IPS-20b (cell line): ENCODE results near the gene AK9.
"Not testable (repeated sequence)": the region's sequence is repeated elsewhere in the genome, so short reads cannot be mapped to it uniquely, and the experiment has no call there.

Experiments
- H3K27ac ChIP-seq: one replicate; pipeline ENCODE4 v1.5.1; 2013; ENCODE audit warnings: low read length
- H3K27me3 ChIP-seq: 2 replicates; pipeline ENCODE4 v1.6.1; 2013; ENCODE audit warnings: mild to moderate bottlenecking, low read length, inconsistent platforms; ENCODE audit not compliant: insufficient read depth
- H3K36me3 ChIP-seq: 2 replicates; pipeline ENCODE4 v1.6.1; 2013; ENCODE audit warnings: low read depth, mild to moderate bottlenecking, inconsistent platforms, low read length, moderate library complexity; ENCODE audit not compliant: insufficient read depth
- H3K4me1 ChIP-seq: 2 replicates; pipeline ENCODE4 v1.6.1; 2013; ENCODE audit warnings: mild to moderate bottlenecking, control low read depth, inconsistent platforms, low read length, moderate library complexity; ENCODE audit not compliant: insufficient read depth
- H3K4me3 ChIP-seq: 2 replicates; pipeline ENCODE4 v1.5.1; 2013; ENCODE audit warnings: mild to moderate bottlenecking, low read length, inconsistent platforms
- H3K9ac ChIP-seq: 2 replicates; pipeline ENCODE4 v1.6.1; 2013; ENCODE audit warnings: low read depth, mild to moderate bottlenecking, inconsistent platforms, low read length, moderate library complexity
- H3K9me3 ChIP-seq: 2 replicates; pipeline ENCODE4 v1.6.1; 2013; ENCODE audit warnings: mild to moderate bottlenecking, low read depth, low read length, inconsistent platforms; ENCODE audit not compliant: insufficient read depth

AK9 gene

GRCh38 chr6:109717971-109718370 is 27.0 kb upstream of the AK9 start:
- Histone ChIP-seq H3K27ac (no peak overlapping the region), H3K4me3 (no peak overlapping the region), H3K9ac (no peak overlapping the region), H3K9me3 (no peaks in the 10 kb centered on the region), H3K36me3 (no peaks in the 10 kb centered on the region; the same call in 1 of the 2 replicates), H3K4me1 (peaks cover 5% of the 10 kb centered on the region; the same call in 1 of the 2 replicates), H3K27me3 (no peaks in the 10 kb centered on the region)

- Histone ChIP-seq H3K9me3 (no peaks in the 10 kb centered on the region), H3K27me3 (no peaks in the 10 kb centered on the region), H3K4me3 (no peak overlapping the region), H3K9ac (no peak overlapping the region), H3K27ac (no peak overlapping the region), H3K4me1 (peaks cover 5% of the 10 kb centered on the region; the same call in 1 of the 2 replicates), H3K36me3 (no peaks in the 10 kb centered on the region; the same call in 1 of the 2 replicates)
These were observed 24.6 kb upstream of the AK9 start for GRCh38 chr6:109715616-109716015.

DNA sequence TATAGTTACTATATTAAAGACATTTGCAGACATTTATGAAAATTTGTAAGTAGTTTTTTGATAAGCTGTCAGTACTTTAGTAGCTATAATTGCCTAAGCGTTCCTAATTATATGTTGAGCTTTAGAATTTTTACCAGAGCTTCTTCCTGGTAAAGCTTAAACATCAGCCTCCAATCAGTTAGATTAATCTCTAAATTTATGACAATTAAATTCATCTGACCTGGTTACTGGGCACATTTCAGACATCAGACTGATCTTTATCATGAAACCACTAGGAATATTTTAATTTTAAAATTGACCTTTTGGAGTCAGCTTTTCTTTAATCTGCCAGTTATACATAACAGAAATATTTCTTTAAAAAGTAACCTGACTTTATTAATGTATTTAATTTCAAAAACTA is 23.6 kb upstream of the AK9 start:
- Histone ChIP-seq H3K4me1 (peaks cover under 1% of the 10 kb centered on the region; the same call in 1 of the 2 replicates), H3K4me3 (no peak overlapping the region), H3K9ac (no peak overlapping the region), H3K27me3 (no peaks in the 10 kb centered on the region), H3K36me3 (no peaks in the 10 kb centered on the region; the same call in 1 of the 2 replicates), H3K9me3 (no peaks in the 10 kb centered on the region), H3K27ac (no peak overlapping the region)

GRCh38 chr6:109714166-109714565 is 23.2 kb upstream of the AK9 start:
- H3K36me3 ChIP-seq: no peaks in the 10 kb centered on the region; the same call in 1 of the 2 replicates
- H3K4me3 ChIP-seq: no peak overlapping the region
- H3K9me3 ChIP-seq: no peaks in the 10 kb centered on the region
- H3K27me3 ChIP-seq: no peaks in the 10 kb centered on the region
- no peak overlapping the region for H3K9ac ChIP-seq
- no peak overlapping the region for H3K27ac ChIP-seq
- no peaks in the 10 kb centered on the region for H3K4me1 ChIP-seq

DNA sequence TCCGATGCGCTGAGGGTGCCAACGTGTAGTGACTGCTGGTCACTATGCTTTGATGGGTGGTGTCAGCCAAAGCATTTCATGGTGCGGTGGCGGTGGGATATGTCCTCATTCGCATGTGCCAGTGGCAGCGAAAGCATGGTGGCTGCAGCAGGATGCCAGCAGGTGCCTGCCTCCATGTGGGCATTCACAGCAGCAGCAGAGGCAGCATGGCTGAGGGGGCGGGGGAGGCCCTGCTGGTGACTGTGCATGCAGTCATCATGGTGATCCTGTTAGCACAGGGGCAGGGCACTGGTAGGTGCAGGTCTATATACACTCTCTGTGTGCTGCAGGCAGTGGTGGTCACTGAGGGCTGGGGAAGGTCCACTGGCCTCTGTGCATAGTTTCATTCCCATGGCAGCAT is 22.1 kb upstream of the AK9 start:
- H3K4me1 ChIP-seq: no peaks in the 10 kb centered on the region
- H3K36me3 ChIP-seq: no peaks in the 10 kb centered on the region; the same call in 1 of the 2 replicates
- H3K9ac ChIP-seq: no peak overlapping the region
- H3K27ac ChIP-seq: no peak overlapping the region
- H3K27me3 ChIP-seq: no peaks in the 10 kb centered on the region
- peaks cover 7% of the 10 kb centered on the region; the same call in 1 of the 2 replicates for H3K9me3 ChIP-seq
- no peak overlapping the region for H3K4me3 ChIP-seq

DNA sequence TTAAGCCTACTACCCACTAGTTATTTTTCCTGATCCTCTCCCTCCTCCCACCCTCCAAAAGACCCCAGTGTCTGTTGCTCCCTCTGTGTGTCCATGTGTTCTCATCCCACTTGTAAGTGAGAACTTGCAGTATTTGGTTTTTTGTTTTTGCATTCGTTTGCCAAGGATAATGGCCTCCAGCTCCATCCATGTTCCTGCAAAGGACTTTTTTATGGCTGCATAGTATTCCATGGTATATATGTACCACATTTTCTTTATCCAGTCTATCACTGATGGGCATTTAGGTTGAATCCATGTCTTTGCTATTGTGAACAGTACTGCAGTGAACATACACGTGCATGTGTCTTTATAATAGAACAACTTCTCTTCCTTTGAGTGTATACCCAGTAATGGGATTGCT is 17.1 kb upstream of the AK9 start:
- H3K27me3 ChIP-seq, H3K4me3 ChIP-seq, H3K36me3 ChIP-seq, H3K27ac ChIP-seq, H3K4me1 ChIP-seq, H3K9me3 ChIP-seq, H3K9ac ChIP-seq: not testable (repeated sequence)

DNA sequence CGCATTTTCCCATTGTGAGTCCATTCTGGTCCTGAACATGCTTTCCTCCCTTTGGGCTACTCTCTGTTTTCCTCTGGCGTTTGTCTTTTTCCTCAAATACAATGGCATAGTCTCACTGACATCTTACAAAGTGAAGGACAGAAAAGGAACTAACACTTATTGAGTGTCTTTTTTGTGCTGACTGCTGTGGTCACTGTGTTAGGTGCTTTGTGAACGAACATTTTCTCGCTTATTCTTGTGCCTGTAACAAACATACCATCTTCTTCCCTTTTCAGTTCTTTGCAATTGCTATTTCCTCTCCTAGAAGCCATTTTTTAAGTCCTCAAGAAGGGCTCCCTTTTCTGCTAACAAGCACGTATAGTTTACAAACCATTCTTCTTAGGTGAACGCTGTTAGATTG is 15.5 kb upstream of the AK9 start:
- H3K9ac ChIP-seq: no peak overlapping the region
- peaks cover 10% of the 10 kb centered on the region; the same call in 1 of the 2 replicates for H3K4me1 ChIP-seq
- no peak overlapping the region for H3K27ac ChIP-seq

DNA sequence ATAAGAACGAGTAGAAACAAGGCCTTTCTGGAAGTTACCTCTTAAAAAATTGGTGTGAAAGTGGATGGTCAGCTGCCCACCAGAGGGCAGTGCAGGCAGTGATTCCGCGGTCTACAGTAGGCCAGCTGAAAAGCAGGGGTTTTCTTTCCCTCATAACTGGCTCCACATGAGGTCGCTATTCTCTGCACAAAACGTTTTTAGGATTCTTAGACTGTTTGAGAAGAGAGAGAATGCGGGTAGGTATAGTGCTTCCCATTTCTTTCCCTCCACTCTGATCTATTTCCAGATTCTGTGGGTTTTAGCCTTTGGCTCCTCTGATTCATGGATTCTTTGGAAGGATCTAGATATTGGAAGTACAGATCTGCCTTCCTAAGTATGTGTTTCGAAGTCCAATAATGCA is 14.3 kb upstream of the AK9 start:
- peaks cover 16% of the 10 kb centered on the region for H3K4me1 ChIP-seq
- H3K9ac ChIP-seq: no peak overlapping the region

More for the DNA sequence above, 15.5 kb upstream of the AK9 start:
- H3K4me3 ChIP-seq: no peak overlapping the region
- H3K36me3 ChIP-seq: no peaks in the 10 kb centered on the region
- no peaks in the 10 kb centered on the region for H3K27me3 ChIP-seq
- H3K9me3 ChIP-seq: peaks cover 9% of the 10 kb centered on the region; the same call in 1 of the 2 replicates

DNA sequence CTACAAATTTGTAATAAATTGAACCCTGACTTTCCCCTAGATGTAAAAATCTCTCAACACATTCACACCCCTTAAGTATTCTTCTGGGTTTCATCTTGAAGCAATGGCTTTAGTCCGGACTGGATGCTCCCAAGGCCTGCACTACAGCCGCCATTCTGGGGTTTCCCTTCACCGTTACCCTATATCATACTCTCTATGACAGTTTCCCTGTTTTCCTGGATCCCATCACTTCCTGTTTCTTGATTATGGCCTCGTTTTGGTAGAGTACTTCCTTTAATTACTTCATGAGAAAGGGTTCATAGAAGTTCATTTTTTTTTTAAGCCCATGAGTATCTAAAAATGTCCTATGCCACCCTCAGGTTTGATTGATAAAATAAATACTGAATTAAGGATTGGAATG is 11.8 kb upstream of the AK9 start:
- Histone ChIP-seq H3K27me3 (no peaks in the 10 kb centered on the region), H3K9me3 (no peaks in the 10 kb centered on the region), H3K4me1 (peaks cover 16% of the 10 kb centered on the region), H3K27ac (no peak overlapping the region), H3K4me3 (no peak overlapping the region), H3K9ac (no peak overlapping the region), H3K36me3 (no peaks in the 10 kb centered on the region)

More for the DNA sequence above, 14.3 kb upstream of the AK9 start:
- no peak overlapping the region for H3K27ac ChIP-seq
- no peaks in the 10 kb centered on the region for H3K36me3 ChIP-seq
- no peaks in the 10 kb centered on the region for H3K27me3 ChIP-seq
- H3K4me3 ChIP-seq: no peak overlapping the region
- H3K9me3 ChIP-seq: peaks cover 9% of the 10 kb centered on the region; the same call in 1 of the 2 replicates

- H3K9ac ChIP-seq: no peak overlapping the region
- H3K36me3 ChIP-seq: no peaks in the 10 kb centered on the region
These were observed 10.8 kb upstream of the AK9 start for GRCh38 chr6:109701774-109702173.

DNA sequence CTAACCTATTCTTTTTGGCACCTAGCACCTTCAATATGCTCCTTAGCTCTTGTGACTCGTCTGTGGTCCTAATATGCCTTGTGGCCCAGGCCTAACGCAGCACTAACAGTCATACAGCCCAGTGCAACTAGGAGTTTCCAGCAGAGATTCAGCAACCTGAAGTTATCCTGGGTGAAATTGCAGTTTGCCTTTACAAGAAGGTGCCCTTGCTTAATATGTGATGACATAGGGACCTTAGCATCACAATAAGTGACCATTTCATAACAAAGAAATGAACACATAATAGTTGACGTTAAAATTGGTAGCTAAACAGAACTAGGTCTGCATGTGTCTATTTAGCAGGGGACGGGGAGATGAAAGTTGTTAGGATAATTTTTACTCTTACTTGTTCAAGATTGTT is 10.2 kb upstream of the AK9 start:
- Histone ChIP-seq H3K9ac (no peak overlapping the region), H3K9me3 (no peaks in the 10 kb centered on the region), H3K4me3 (no peak overlapping the region), H3K4me1 (peaks cover 16% of the 10 kb centered on the region), H3K27me3 (no peaks in the 10 kb centered on the region), H3K36me3 (peaks cover 3% of the 10 kb centered on the region; the same call in 1 of the 2 replicates), H3K27ac (no peak overlapping the region)

More at GRCh38 chr6:109701774-109702173, 10.8 kb upstream of the AK9 start:
- Histone ChIP-seq H3K4me1 (peaks cover 16% of the 10 kb centered on the region), H3K4me3 (no peak overlapping the region), H3K27ac (no peak overlapping the region), H3K9me3 (no peaks in the 10 kb centered on the region), H3K27me3 (no peaks in the 10 kb centered on the region)

DNA sequence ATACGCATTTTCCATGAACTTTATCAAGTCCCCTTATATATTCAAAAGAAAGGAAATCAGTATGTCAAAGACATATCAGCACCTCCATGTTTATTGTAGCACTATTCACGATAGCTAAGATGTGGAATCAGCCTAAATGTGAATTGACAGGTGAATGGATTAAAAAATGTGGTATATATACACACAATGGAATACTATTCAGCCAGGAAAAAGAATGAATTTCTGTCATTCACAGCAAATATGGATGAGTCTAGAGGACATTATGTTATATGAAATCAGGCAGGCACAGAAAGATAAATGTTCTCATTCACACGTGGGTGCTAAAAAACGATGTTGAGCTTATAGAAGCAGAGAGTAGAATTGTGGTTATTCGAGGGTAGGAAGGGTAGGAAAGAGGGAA is 5.4 kb upstream of the AK9 start:
- Histone ChIP-seq H3K9me3 (no peaks in the 10 kb centered on the region), H3K27me3 (no peaks in the 10 kb centered on the region), H3K27ac (no peak overlapping the region), H3K4me3 (no peak overlapping the region), H3K9ac (no peak overlapping the region), H3K4me1 (peaks cover 5% of the 10 kb centered on the region), H3K36me3 (peaks cover 7% of the 10 kb centered on the region; the same call in 1 of the 2 replicates)
